IMR-90 (cell line): ENCODE data around the gene DTX3L. TPM values are rescaled to one million over a fixed set of nuclear protein-coding genes. Genes with fewer than 3 reads are reported as not detected.

Experiments used
- ATAC-seq: fragments of 200-7000 bp; cut with Tn5 transposase; 2 replicates; pipeline ENCODE4 v1.9.1; 2020; ENCODE audit warnings: low read depth, mild to moderate bottlenecking, moderate library complexity
- BruUV-seq: library from RNA; stranded (reverse); fragments of 400-500 nt; replicated peaks from 2 replicates; lab custom pipeline; 2021; lab: Mats Ljungman, UMichigan
- CTCF ChIA-PET: fragments of 300-600 bp; formaldehyde crosslinking; extraction: SDS; loops from one replicate; lab custom pipeline; 2021; ENCODE audit warnings: antibody characterized with exemption; lab: Yijun Ruan, JAX
- POLR2A ChIA-PET: fragments of 300-600 bp; sonication (Branson Sonifier 250); formaldehyde crosslinking; loops from one replicate; lab custom pipeline; 2022; ENCODE audit warnings: antibody characterized with exemption; ENCODE audit not compliant: unreplicated experiment; lab: Charles Lee
- DNase-seq: peaks from one replicate; pipeline ENCODE4 v3.0.0; 2013
- H2AFZ ChIP-seq: replicated peaks from 2 replicates; pipeline ENCODE3; 2013; ENCODE audit warnings: low read length, mild to moderate bottlenecking; ENCODE audit not compliant: poor library complexity
- H2AK5ac ChIP-seq: 2 replicates; pipeline ENCODE4 v1.6.1; 2013; ENCODE audit warnings: low read depth, low read length, inconsistent platforms
- H2AK9ac ChIP-seq: replicated peaks from 2 replicates; pipeline ENCODE3; 2013; ENCODE audit warnings: mild to moderate bottlenecking, low read depth, low read length, moderate library complexity; ENCODE audit not compliant: poor library complexity
- H2BK120ac ChIP-seq: 2 replicates; pipeline ENCODE4 v1.6.1; 2013; ENCODE audit warnings: low read depth, low read length, inconsistent platforms
- H2BK15ac ChIP-seq: 3 replicates; pipeline ENCODE4 v1.6.1; 2013; ENCODE audit warnings: low read depth, low read length, inconsistent platforms
- H2BK20ac ChIP-seq: 2 replicates; pipeline ENCODE4 v1.6.1; 2013; ENCODE audit warnings: low read depth, mild to moderate bottlenecking, inconsistent platforms, low read length, moderate library complexity
- H2BK5ac ChIP-seq: 2 replicates; pipeline ENCODE4 v1.6.1; 2013; ENCODE audit warnings: mild to moderate bottlenecking, low read depth, low read length, inconsistent platforms; ENCODE audit not compliant: poor library complexity, severe bottlenecking
- H3K14ac ChIP-seq: replicated peaks from 2 replicates; pipeline ENCODE4 v1.6.1; 2013; ENCODE audit warnings: low read depth, low read length, inconsistent platforms
- H3K18ac ChIP-seq: 2 replicates; pipeline ENCODE4 v1.6.1; 2013; ENCODE audit warnings: low read depth, low read length, control low read depth
- H3K23ac ChIP-seq: 2 replicates; pipeline ENCODE4 v1.6.1; 2013; ENCODE audit warnings: low read depth, low read length, inconsistent platforms
- H3K27ac ChIP-seq: 2 replicates; pipeline ENCODE4 v1.5.1; 2013; ENCODE audit warnings: mild to moderate bottlenecking, control low read depth, low read length; ENCODE audit not compliant: insufficient read depth
- H3K27me3 ChIP-seq: 2 replicates; pipeline ENCODE4 v1.6.1; 2013; ENCODE audit warnings: low read length; ENCODE audit not compliant: control insufficient read depth, insufficient read depth
- H3K36me3 ChIP-seq: 2 replicates; pipeline ENCODE4 v1.6.1; 2013; ENCODE audit warnings: low read length, mixed read lengths; ENCODE audit not compliant: control insufficient read depth, insufficient read depth
- H3K4ac ChIP-seq: 2 replicates; pipeline ENCODE4 v1.6.1; 2013; ENCODE audit warnings: low read depth, low read length, inconsistent platforms
- H3K4me1 ChIP-seq: 2 replicates; pipeline ENCODE4 v1.6.1; 2013; ENCODE audit warnings: low read length, mixed read lengths; ENCODE audit not compliant: control insufficient read depth, insufficient read depth
- H3K4me2 ChIP-seq: 2 replicates; pipeline ENCODE4 v1.6.1; 2013; ENCODE audit warnings: low read depth, mild to moderate bottlenecking, control low read depth, low read length, moderate library complexity
- H3K4me3 ChIP-seq: 2 replicates; pipeline ENCODE4 v1.5.1; 2013; ENCODE audit warnings: low read depth, mild to moderate bottlenecking, control low read depth, low read length, moderate library complexity; ENCODE audit not compliant: insufficient read depth
- H3K56ac ChIP-seq: 2 replicates; pipeline ENCODE4 v1.6.1; 2013; ENCODE audit warnings: low read length, inconsistent platforms; ENCODE audit not compliant: insufficient read depth; ENCODE audit errors: extremely low read depth
- H3K79me1 ChIP-seq, 2 experiments: 2 replicates each; pipeline ENCODE4 v1.6.1; 2013; ENCODE audit warnings: low read length in 2 of 2, inconsistent platforms in 1 of 2, low read depth in 1 of 2
- H3K9ac ChIP-seq: 2 replicates; pipeline ENCODE4 v1.6.1; 2013; ENCODE audit warnings: low read depth, low read length, control low read depth
- H3K9me1 ChIP-seq: 2 replicates; pipeline ENCODE4 v1.6.1; 2013; ENCODE audit warnings: low read length, inconsistent platforms; ENCODE audit not compliant: insufficient read depth
- H3K9me3 ChIP-seq: 2 replicates; pipeline ENCODE4 v1.6.1; 2013; ENCODE audit warnings: low read length; ENCODE audit not compliant: control insufficient read depth, insufficient read depth
- H4K20me1 ChIP-seq: 2 replicates; pipeline ENCODE4 v1.6.1; 2013; ENCODE audit warnings: low read length, inconsistent platforms; ENCODE audit not compliant: insufficient read depth
- H4K5ac ChIP-seq: 2 replicates; pipeline ENCODE4 v1.6.1; 2013; ENCODE audit warnings: mild to moderate bottlenecking, low read depth, low read length, control low read depth
- H4K8ac ChIP-seq, 2 experiments: 2 replicates each; pipeline ENCODE4 v1.6.1; 2013; ENCODE audit warnings: low read depth in 2 of 2, low read length in 2 of 2, control low read depth in 1 of 2, inconsistent platforms in 1 of 2
- H4K91ac ChIP-seq: 2 replicates; pipeline ENCODE4 v1.6.1; 2013; ENCODE audit warnings: low read depth, low read length, inconsistent platforms; ENCODE audit not compliant: insufficient read depth
- BHLHE40 ChIP-seq: fragments of 150-350 bp; IDR thresholded peaks from 2 replicates; pipeline ENCODE4 v1.6.1; 2016; ENCODE audit warnings: mild to moderate bottlenecking, low read depth, low read length
- CHD1 ChIP-seq: IDR thresholded peaks from 2 replicates; pipeline ENCODE4 v1.6.1; 2012; ENCODE audit warnings: low read depth, low read length, improper control_type of control experiment
- FOS ChIP-seq: fragments of 150-350 bp; IDR thresholded peaks from 2 replicates; pipeline ENCODE4 v1.6.1; 2016; ENCODE audit warnings: low read depth, low read length
- MAFK ChIP-seq: IDR thresholded peaks from 2 replicates; pipeline ENCODE4 v1.6.1; 2012; ENCODE audit warnings: low read depth, low read length, improper control_type of control experiment
- MAZ ChIP-seq: IDR thresholded peaks from 2 replicates; pipeline ENCODE4 v1.6.1; 2012; ENCODE audit warnings: low read depth, mild to moderate bottlenecking, low read length, improper control_type of control experiment, moderate library complexity, borderline replicate concordance
- NFE2L2 ChIP-seq: fragments of 150-350 bp; IDR thresholded peaks from 2 replicates; pipeline ENCODE4 v1.6.1; 2016; ENCODE audit warnings: low read depth, mild to moderate bottlenecking, low read length
- RAD21 ChIP-seq: IDR thresholded peaks from 2 replicates; pipeline ENCODE4 v1.6.1; 2012; ENCODE audit warnings: low read length, improper control_type of control experiment
- RFX5 ChIP-seq: IDR thresholded peaks from 2 replicates; pipeline ENCODE4 v1.8.0; 2012; ENCODE audit warnings: low read depth, mild to moderate bottlenecking, low read length, moderate library complexity
- SMC3 ChIP-seq: fragments of 150-350 bp; IDR thresholded peaks from 2 replicates; pipeline ENCODE4 v1.6.1; 2016; ENCODE audit warnings: low read depth, mild to moderate bottlenecking, antibody characterized with exemption, low read length, moderate library complexity
- WGBS, 2 experiments: methylation state at CpG; one replicate each; pipeline versions ENCODE4 v1.1.5 to v1.1.7; 2013; ENCODE audit warnings: missing lambda C conversion rate in 2 of 2; ENCODE audit not compliant: insufficient read length in 1 of 2; ENCODE audit errors: extremely low coverage in 2 of 2; 5-methylcytosine and 5-hydroxymethylcytosine counted together
- dilution Hi-C: fragments of 300-500 bp; cut with HindIII; formaldehyde crosslinking; loops from one replicate; pipeline ENCODE4 v1.14.3; 2018; ENCODE audit warnings: low sequenced_read_pairs; ENCODE audit not compliant: unreplicated experiment
- in situ Hi-C: fragments of 300-500 bp; cut with MboI; formaldehyde crosslinking; loops from 3 replicates; pipeline ENCODE4 v1.14.3; 2019; ENCODE audit warnings: low sequenced_read_pairs, inconsistent platforms, mixed read lengths
- intact Hi-C: fragments of 100-400 bp; cut with micrococcal nuclease; formaldehyde crosslinking; loops from 2 replicates; pipeline ENCODE4 v1.10.0; 2022
- polyA plus RNA-seq, 3 experiments: library from polyadenylated mRNA; depleted of rRNA; stranded (reverse); fragments of >200 nt; gene quantifications; 2 replicates each; pipeline ENCODE4 v1.2.3, GENCODE V29; 2012; ENCODE audit warnings: low replicate concordance in 1 of 3
- total RNA-seq: library from RNA; depleted of rRNA; stranded (reverse); fragments of >200 nt; gene quantifications from 2 replicates; pipeline ENCODE4 v1.2.3, GENCODE V29; 2012
- TF ChIP-seq, protein P1 (sequence below): fragments of 150-350 bp; IDR thresholded peaks from 2 replicates; pipeline ENCODE4 v1.6.1; 2016; ENCODE audit warnings: low read depth, mild to moderate bottlenecking, low read length, moderate library complexity, borderline replicate concordance

DTX3L gene
- total and polyA plus RNA-seq, 2 of the 4 experiments (the other 2 are of a cell fraction), result 4.1 to 7.9 TPM

DNA sequence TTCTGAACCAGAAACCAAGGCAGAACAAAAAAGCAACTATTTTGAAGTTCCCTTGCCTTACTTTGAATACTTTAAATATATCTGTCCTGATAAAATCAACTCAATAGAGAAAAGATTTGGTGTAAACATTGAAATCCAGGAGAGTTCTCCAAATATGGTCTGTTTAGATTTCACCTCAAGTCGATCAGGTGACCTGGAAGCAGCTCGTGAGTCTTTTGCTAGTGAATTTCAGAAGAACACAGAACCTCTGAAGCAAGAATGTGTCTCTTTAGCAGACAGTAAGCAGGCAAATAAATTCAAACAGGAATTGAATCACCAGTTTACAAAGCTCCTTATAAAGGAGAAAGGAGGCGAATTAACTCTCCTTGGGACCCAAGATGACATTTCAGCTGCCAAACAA lies 4.6 kb downstream of the DTX3L start:
- dilution Hi-C loops, result no loop called here
- no peak for ATAC-seq

More for the DNA sequence above, 4.6 kb downstream of the DTX3L start:
- TF ChIP-seq, protein P1, sequence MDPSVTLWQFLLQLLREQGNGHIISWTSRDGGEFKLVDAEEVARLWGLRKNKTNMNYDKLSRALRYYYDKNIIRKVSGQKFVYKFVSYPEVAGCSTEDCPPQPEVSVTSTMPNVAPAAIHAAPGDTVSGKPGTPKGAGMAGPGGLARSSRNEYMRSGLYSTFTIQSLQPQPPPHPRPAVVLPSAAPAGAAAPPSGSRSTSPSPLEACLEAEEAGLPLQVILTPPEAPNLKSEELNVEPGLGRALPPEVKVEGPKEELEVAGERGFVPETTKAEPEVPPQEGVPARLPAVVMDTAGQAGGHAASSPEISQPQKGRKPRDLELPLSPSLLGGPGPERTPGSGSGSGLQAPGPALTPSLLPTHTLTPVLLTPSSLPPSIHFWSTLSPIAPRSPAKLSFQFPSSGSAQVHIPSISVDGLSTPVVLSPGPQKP, result no peak
- TF ChIP-seq MAZ (no peak), MAFK (no peak), SMC3 (no peak), FOS (no peak), RFX5 (no peak), CHD1 (no peak), BHLHE40 (no peak), NFE2L2 (no peak), RAD21 (no peak)
- no TSS peak for BruUV-seq
- H3K9me1 ChIP-seq, result peaks cover 3% of the 10 kb centered on the region; the same call in 1 of the 2 replicates
- H4K91ac ChIP-seq, result no peak overlapping the region
- no peaks in the 10 kb centered on the region for H3K9me3 ChIP-seq
- H2BK20ac ChIP-seq, result no peak overlapping the region
- no peak overlapping the region for H2BK5ac ChIP-seq
- no peak for DNase-seq
- H3K14ac ChIP-seq, result no peak overlapping the region
- CTCF ChIA-PET, result no interaction called here
- no peak overlapping the region for H3K27ac ChIP-seq
- H4K20me1 ChIP-seq, result no peaks in the 10 kb centered on the region
- peaks cover 5% of the 10 kb centered on the region; the same call in 1 of the 2 replicates for H3K4me1 ChIP-seq
- H3K4me3 ChIP-seq, result no peak overlapping the region
- H2BK15ac ChIP-seq, result no peak overlapping the region
- H3K79me1 ChIP-seq, result peaks cover 11 to 20% of the 10 kb centered on the region in 2 experiments
- no peak overlapping the region for H3K9ac ChIP-seq
- no peak overlapping the region for H4K8ac ChIP-seq
- H3K27me3 ChIP-seq, result no peaks in the 10 kb centered on the region
- no peak overlapping the region for H3K56ac ChIP-seq
- in situ Hi-C loops (no loop called here), intact Hi-C loops (loop anchor here (10.0 kb wide), 2 partner anchors 376 to 456 kb away; partner anchors contain the start of gene SEMA5B)
- H2AFZ ChIP-seq, result no peak overlapping the region
- no peak overlapping the region for H3K18ac ChIP-seq
- H3K36me3 ChIP-seq, result peaks cover 18% of the 10 kb centered on the region
- H3K4ac ChIP-seq, result no peak overlapping the region
- WGBS, 2 experiments, result no CpG with 5 or more reads among the region's 3 CpGs
- no peak overlapping the region for H4K5ac ChIP-seq
- no peak overlapping the region for H2AK9ac ChIP-seq
- no peak overlapping the region for H2BK120ac ChIP-seq
- no peak overlapping the region for H3K4me2 ChIP-seq
- no peak overlapping the region for H3K23ac ChIP-seq
- POLR2A ChIA-PET, result no interaction called here
- H2AK5ac ChIP-seq, result no peak overlapping the region
